ENCODE results near the gene C9orf85.

DNA sequence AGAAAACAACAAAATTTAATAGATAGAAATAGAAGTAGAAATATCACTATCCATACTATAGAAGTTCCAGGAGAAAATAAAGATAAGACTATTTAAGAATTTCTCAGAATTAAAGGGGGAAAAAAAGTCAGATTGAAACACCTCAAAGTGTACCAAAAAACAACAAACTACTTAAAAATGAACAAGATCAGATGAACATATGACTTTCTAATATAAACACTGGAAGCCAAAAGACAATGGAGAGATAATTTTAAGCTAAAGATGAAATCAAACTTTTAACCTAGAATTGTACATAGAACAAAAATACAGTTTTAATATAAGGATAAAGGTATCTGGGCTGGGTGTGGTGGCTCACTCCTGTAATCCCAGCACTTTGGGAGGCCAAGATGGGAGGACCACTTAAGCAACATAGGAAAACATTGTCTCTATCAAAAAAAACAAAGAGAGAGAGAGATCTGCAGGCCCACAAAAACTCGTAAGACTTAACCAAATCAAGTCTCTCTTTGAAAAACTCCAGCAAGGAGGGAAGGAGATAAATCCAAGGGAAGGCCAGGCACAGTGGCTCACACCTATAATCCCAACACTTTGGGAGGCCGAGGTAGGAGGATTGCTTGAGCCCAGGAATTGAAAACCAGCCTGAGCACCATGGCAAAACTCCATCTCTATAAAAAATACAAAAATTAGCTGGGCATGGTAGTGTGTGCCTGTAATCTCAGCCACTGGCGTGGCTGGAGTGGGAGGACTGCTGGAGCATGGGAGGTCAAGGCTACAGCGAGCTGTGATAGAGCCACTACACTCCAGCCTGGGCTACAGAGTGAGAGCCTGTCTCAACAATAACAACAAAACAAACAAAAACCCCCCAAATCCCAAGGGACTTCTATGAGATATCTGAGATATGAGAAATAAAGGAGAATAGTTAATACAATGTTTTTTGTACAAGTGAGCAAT lies 32.8 kb upstream of the C9orf85 start:
- no peak for TF ChIP-seq CTCF (IDR thresholded peaks at IDR 0.05; ENCODE audit: low read length)
- no peak for TF ChIP-seq EZH2 (IDR thresholded peaks at IDR 0.05; ENCODE audit: borderline replicate concordance, low read length)
